ENCODE data around the gene PCDH19.

PCDH19 gene

GRCh38 chrX:100404851-100405250 is 5.2 kb downstream of the PCDH19 start:
- no peak for DNase-seq (ENCODE audit: low read depth)

GRCh38 chrX:100395781-100396180 is 14.3 kb downstream of the PCDH19 start:
- DNase-seq (ENCODE audit: low read depth): no peak

- DNase-seq (ENCODE audit: low read depth): no peak
These were observed 28.5 kb downstream of the PCDH19 start for GRCh38 chrX:100381619-100382018.

DNA sequence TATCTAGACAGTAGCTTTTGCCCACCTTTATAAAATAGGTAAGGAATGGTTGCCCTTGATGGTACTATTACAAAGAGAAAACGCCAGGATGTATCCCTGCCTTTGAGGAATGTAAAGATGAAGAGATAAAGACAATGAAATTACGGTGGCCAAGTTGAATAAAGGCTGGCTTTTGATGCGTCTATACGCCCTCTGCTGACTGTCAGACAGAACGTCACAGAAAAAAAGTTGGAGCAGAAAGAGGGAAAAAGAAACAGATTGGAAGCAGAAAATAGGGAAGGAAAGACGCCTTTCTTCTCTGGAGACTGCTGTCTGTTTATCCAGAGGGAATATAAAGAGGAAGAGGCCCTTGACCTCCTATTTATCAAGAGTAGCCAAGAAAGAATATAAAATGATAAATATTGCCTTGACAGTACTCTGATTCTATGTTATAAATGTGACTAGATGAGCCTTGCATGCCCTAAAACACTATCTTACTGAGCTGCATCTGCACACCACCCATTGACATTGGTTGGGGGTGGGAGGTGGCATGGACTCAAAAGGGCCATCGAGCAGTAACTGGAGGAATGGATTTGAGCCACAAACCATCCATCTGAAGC is 30.6 kb downstream of the PCDH19 start:
- DNase-seq (ENCODE audit: low read depth): no peak

DNA sequence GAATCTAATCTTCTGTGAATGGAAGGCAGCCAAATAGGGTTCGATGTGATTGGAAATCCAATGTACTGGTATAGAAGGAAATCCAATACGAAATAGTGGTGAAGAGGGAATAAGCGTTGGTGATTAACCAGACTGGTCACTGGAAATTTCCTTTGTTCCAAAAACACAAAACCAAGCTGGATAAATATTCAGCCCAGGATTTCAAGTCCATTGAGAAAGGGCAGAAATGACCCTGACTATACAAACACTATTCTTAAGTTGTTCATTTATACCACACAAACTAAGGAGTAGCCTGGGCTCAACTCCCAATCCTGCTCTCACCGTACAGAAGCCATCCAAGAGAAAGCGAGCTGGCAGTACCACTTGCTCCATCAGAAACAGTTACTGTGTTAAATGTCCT is 32.2 kb downstream of the PCDH19 start:
- no peak for DNase-seq (ENCODE audit: low read depth)

GRCh38 chrX:100376576-100376975 is 33.5 kb downstream of the PCDH19 start:
- no peak for DNase-seq (ENCODE audit: low read depth)

DNA sequence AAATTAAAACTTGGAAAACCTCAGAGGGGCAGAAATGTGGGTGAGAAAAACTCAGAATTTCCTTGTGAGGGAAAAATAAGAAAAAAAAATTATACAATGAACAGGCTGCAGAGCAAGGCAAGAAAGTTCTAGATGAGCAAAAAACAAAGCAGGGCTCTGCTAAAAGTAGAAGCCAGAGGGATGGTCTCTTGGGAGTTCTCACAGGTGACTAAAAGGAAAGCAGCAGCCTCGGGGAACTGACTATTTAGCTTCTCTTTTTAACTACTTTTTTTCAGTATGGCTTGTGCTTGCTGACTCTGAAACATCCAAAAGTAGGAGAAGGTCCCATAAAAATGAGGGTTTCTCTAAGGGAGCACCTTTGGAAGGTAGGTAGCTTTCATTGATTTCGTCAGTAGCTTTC is 36.4 kb downstream of the PCDH19 start:
- no peak for DNase-seq (ENCODE audit: low read depth)

GRCh38 chrX:100368167-100368566 is 41.9 kb downstream of the PCDH19 start:
- DNase-seq (ENCODE audit: low read depth): no peak

DNA sequence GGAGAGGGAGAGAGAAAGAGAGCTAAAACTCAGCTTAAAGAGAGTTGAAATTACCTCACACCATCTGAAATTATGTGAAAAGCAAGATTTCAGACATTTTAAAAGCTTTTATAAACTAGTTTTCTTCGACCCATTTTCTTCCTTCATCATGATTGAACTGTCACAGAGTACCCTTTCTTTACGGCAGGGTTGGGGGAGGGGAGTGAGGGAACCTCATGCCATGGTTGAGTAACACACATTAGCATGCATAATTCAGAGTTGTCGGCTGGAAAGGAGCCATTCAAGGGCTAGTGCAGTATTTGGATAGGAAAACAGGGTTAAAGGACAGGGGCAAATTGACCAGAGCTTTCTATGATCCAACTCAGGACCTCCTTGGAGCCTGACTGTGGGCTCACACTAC is 46.2 kb downstream of the PCDH19 start:
- DNase-seq (ENCODE audit: low read depth): no peak

DNA sequence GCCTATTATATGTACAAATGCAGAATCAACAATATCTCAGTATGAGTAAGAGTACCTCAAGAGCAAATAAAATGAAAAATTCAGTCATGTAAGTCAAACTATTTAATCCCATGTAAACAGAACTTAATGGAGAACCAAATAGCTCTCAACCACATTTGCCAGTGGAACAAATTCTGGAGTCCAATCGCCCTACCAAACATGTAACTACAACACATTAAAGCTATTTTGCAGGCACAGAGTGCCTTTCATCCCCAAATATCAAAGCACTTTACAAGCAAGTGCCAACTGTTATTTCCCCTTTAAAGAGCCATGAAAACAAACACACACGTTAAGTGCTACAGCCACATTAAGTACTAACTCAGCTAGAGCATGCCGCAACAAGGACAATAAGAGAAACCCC is 51.3 kb downstream of the PCDH19 start:
- DNase-seq (ENCODE audit: low read depth): no peak

GRCh38 chrX:100356351-100356896 is 53.6 kb downstream of the PCDH19 start:
- no peak for DNase-seq (ENCODE audit: low read depth)

DNA sequence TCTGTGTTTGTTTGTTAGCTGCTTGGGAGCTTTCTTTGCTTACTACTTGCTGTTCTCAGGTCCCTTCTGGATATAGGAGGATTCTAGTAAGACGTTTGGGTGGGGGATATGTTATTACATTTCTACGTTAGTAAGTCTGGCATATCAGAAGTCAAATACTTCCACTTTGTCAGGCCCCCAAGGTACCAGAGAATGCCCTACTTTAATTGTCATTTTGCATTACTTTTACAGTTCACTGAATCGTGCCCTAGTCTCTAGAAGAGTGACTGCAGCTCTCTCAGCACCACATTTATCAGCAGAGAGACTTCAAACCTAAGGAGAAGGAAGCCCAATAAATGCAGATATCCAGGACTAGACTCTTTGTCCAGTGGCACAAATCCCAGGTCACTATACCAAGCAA is 54.4 kb downstream of the PCDH19 start:
- DNase-seq (ENCODE audit: low read depth): no peak

DNA sequence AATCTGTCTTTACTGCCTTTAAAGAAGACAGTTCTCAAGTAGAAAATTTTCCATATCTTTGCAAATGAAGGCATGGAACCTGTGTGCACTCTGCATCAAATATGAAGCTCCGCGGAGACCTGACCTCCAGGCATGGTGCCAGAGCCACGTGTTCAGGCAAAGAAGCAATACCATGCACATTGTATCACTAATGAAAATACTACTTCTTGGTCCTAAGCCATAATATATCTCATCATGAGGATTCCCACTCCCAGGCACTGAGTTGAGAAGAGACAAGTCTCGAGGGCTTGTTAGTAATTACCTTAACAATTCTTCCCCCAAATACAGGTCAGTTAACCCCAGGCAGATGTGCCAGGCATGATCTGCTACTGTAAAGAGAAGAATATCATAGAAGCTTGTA is 56.7 kb downstream of the PCDH19 start:
- no peak for DNase-seq (ENCODE audit: low read depth)

- DNase-seq (ENCODE audit: low read depth): no peak
These were observed 59.2 kb downstream of the PCDH19 start for GRCh38 chrX:100350704-100351489.

DNA sequence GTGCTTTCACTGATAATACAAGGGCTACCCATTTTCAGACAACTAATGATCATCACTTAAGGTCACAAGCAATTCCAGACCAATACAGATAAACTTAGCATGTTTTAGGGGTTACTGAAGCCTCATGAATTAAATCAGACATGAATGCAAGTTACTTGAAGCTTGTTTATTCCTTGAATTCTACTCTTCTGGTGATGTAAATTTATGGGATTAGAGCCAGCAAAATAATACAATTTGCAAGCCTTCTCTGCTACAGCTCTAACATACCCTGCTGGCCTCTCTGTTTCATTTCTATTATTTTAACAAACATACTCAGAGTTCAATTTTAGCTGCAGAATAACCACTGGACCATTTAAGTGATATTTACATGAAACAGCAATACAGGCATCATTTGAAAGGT is 60.7 kb downstream of the PCDH19 start:
- DNase-seq (ENCODE audit: low read depth): no peak

DNA sequence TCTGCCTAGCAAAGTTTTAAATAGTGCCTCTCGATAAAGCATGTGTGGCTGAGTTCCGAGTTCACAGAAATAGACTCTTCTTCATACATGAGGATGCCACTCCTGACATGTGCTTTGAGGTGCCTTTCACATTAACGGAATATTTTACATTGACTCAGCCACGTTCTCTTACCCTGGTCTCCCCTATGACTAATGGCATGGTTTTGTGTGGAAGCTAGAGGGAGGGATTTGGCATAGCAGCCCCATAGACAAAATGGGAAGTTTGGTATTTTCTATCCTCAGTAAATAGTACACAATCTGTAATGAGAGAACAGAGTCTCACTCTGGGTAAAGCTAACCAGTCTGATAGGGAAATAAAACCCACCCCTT is 68.9 kb downstream of the PCDH19 start:
- no peak for DNase-seq (ENCODE audit: low read depth)

DNA sequence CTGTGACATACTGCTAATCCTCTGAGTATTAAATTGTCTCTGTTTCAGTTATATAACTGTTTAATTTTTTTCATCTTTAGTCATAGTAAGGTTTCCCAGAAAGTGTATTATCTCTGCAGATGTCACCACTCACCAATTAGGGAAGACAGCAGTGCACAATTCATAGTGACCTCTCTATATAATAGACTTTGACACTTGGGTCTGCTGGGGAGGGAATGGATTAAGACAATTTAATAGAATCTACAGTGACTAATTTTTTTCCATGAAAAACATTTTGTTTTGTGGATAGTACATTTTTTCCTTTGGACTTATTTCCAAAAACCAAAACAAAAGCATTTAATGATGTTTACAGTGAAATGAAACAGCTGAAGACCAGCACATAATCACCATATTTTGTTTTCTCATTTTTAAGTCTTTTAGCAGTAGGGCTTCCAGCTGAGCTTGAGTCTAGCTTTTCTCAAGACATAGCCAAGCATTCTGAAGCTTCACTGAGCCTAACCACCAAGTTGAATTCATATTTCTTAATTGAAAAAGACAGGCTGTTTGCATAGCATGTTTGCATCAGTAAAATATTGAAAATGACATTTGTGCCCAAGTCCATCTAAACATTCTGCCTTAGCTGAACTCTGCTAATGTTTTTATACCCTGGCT is 69.5 kb downstream of the PCDH19 start:
- DNase-seq (ENCODE audit: low read depth): no peak

DNA sequence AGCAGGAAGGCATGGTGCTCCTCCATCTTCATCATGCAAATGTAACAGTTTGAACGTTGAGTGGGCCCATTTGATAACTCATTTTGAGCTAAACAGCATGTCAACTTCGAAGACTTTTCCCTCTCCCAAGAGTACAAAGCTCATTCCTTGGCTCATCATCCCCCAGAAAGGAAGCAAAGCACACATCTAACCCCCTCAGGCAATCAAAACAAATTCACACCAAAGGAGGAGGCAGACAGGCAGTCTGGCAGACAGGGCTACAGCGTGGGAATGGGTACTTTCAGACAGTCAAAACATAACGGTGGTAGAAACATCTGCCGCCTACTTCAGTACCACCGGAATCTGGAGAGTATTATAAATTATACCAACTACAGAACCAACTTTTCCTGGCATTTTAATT is 81.7 kb downstream of the PCDH19 start:
- DNase-seq (ENCODE audit: low read depth): no peak

DNA sequence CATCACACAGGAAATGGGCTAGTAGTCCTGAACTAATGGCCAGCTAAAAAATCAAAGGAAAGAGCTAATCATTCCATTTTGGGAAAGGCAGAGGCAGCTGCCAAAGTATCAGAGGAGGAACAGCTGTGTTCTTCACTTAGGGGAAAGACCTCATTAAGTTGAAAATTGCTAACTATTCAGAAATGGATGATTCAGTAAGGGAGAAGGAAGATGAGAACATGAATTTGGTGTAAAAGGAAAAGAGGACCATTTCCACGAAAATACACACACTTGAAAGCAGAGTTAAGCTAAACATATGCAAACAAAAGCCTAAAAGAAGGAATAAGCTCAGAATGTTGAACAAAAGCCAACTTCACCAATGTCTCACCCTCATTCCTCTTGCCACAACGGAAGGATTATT is 90.4 kb downstream of the PCDH19 start:
- no peak for DNase-seq (ENCODE audit: low read depth)

DNA sequence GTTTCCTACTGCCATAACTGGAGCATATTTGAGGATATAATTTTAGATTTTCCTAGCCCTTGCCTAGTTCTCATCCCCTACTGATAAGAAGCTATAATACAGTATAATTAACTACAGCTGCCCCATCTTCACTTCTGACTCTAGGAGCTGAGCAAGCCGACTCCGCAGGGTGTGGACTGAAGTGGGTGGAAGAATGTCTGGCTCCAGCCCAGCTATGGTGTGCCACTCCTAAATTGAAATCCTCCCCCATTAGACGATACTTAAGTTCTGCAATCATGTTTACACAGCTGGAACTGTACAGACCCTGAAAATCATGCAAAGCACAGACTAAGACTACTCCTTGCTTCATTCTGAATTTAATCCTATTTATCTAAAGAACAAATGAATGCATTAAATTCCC is 93.1 kb downstream of the PCDH19 start:
- DNase-seq (ENCODE audit: low read depth): no peak

GRCh38 chrX:100315566-100315965 is 94.5 kb downstream of the PCDH19 start:
- no peak for DNase-seq (ENCODE audit: low read depth)

DNA sequence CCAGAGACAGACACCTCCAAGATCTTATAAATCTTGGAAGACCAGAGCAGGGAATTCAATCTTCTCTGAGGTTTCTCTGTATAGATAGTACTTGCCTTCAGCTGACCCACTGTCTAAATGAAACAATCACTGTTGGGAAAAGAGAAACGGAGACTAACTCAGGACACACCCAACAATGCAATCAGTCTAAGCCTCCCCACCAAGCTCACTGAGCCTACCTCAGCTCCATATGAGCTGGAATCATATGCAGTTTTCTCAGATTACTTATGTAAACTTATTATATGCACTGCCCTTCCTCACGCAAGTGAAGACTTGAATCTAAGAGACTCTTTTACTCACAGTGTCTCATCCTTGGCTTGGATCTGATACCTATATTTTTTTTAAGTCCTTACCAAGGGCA is 110.5 kb downstream of the PCDH19 start:
- no peak for DNase-seq (ENCODE audit: low read depth)

DNA sequence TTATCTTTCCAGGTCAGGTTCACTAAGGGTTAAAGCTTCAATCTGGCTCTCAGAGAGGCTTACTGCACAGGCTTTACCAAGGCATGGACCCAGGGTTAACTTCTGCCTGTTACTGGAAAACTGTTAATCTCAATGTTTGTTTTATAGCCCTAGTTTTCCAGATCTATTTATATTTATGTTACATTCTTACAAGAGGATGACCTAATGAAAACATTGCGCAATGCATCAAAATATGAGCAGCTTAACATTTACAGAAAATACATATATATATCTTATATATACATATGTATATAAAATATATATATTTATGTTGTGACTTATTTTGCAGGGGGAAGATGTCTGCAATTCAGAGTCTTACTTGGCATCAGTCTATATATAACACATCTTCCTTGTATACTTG is 112.3 kb downstream of the PCDH19 start:
- no peak for DNase-seq (ENCODE audit: low read depth)
